Thyroid gland (tissue), 4 donors: ENCODE data around the gene SKIDA1.

Experiments used
- CTCF ChIP-seq, 6 experiments: fragments of 200-600 bp in 3 of 6; fragments of 450-650 bp in 3 of 6; sonication (generic) in 3 of 6; IDR thresholded peaks; one replicate each; pipeline ENCODE4 v1.5.1; 2016 to 2019; ENCODE audit warnings: antibody characterized with exemption in 6 of 6, mild to moderate bottlenecking in 2 of 6, inconsistent platforms in 1 of 6, moderate library complexity in 1 of 6
- POLR2A ChIP-seq, 2 donors: fragments of 450-650 bp; IDR thresholded peaks; one replicate each; pipeline ENCODE4 v1.6.1; 2017; ENCODE audit warnings: antibody characterized with exemption in 2 of 2, mild to moderate bottlenecking in 2 of 2, moderate library complexity in 1 of 2

GRCh38 chr10:21517134-21518031, 8.1 kb downstream of the SKIDA1 start:
- no peak for TF ChIP-seq CTCF (IDR thresholded peaks at IDR 0.05)
- peak in 1 of 2 donors; percentile 27 for TF ChIP-seq POLR2A (IDR thresholded peaks at IDR 0.05)
